Measurements from ENCODE around the gene UNC50. TPM values are rescaled to one million over a fixed set of nuclear protein-coding genes. Genes with fewer than 3 reads are reported as not detected.

UNC50 gene
- total and polyA plus RNA-seq, 2 donors (not counting 1 experiment from before 2014, with no cell fraction given): 27.2 to 38.8 TPM

DNA sequence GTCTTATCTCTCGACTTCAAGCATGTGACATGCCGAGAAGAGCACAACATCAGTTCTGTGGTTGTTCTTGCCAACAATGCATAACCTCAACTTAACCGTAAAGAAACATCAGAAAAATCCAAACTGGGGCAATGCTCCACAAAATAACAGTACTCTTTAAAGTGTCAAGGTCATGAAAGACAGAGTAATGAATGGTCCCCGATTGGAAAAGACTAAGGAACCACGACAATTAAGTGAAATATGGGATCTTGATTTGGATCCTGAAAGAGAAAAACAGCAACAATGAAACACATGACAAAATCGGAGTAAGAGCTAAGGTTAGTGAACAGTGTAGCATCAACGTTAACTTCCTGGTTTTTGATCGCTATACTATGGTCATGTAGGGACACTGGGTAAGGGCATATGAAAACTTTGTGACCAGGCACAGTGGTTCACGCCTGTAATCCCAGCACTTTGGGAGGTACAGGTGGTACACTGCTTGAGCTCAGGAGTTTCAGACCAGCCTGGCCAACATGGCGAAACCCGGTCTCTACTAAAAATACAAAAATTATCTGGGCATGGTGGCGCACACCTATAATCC lies 55.2 kb downstream of the UNC50 start:
- no peak overlapping the region for H2AFZ ChIP-seq (ENCODE audit: insufficient read depth, low read depth, low read length, poor library complexity, severe bottlenecking)
- no peak for ATAC-seq (ENCODE audit: low read depth)
- ChIA-PET POLR2A (interaction anchor here (0.5 to 0.6 kb wide), 2 partner anchors 45 to 67 kb away, joined by 3 read pairs; no protein-coding TSS in a partner anchor), CTCF (interaction anchor here (2.0 kb wide), 1 partner anchor 14 kb away, joined by 5 read pairs; no protein-coding TSS in a partner anchor)
- H3K9ac ChIP-seq (ENCODE audit: low read length): no peak overlapping the region
- no peaks in the 10 kb centered on the region for H3K4me1 ChIP-seq (ENCODE audit: control insufficient read depth in 2 of 2, insufficient read depth in 2 of 2, low read length in 2 of 2)
- 94% methylated on average over 8 of the region's 12 CpGs for WGBS (ENCODE audit: insufficient coverage)
- no peak for DNase-seq
- H3K4me3 ChIP-seq (ENCODE audit: control extremely low read depth in 1 of 5, extremely low read depth in 1 of 5, insufficient read depth in 1 of 5, low read depth in 2 of 5, low read length in 4 of 5): no peak overlapping the region
- H4K20me1 ChIP-seq (ENCODE audit: control insufficient read depth, insufficient read depth, low read length, poor library complexity, severe bottlenecking): no peaks in the 10 kb centered on the region
- peaks cover 0 to 5% (median 0%) of the 10 kb centered on the region in 3 donors for H3K9me3 ChIP-seq (ENCODE audit: control extremely low read depth in 1 of 3, control insufficient read depth in 2 of 3, insufficient read depth in 1 of 3, low read length in 2 of 3)
- H3K4me1 Mint-ChIP-seq: peaks cover 22% of the 10 kb centered on the region
- H3K27ac Mint-ChIP-seq: no peak overlapping the region
- no peaks in the 10 kb centered on the region for H3K27me3 Mint-ChIP-seq
- no peaks in the 10 kb centered on the region for H3K27me3 ChIP-seq (replicated peaks in 1 of 4; ENCODE audit: control extremely low read depth in 1 of 4, control insufficient read depth in 3 of 4, insufficient read depth in 4 of 4, low read length in 3 of 4)
- H3K4me3 Mint-ChIP-seq: no peak overlapping the region
- H3K79me2 ChIP-seq (ENCODE audit: control insufficient read depth, insufficient read depth, low read length): no peaks in the 10 kb centered on the region
- no peaks in the 10 kb centered on the region for H3K9me3 Mint-ChIP-seq (ENCODE audit: insufficient read depth)
- H3K36me3 ChIP-seq (replicated peaks in 1 of 2; ENCODE audit: control extremely low read depth in 1 of 2, control insufficient read depth in 1 of 2, extremely low read depth in 1 of 2, insufficient read depth in 2 of 2, low read length in 1 of 2): peaks cover 0 to 5% of the 10 kb centered on the region in 2 experiments
- H3K4me2 ChIP-seq (replicated peaks; ENCODE audit: low read depth, low read length, poor library complexity, severe bottlenecking): no peak overlapping the region
- TF ChIP-seq, protein P1, sequence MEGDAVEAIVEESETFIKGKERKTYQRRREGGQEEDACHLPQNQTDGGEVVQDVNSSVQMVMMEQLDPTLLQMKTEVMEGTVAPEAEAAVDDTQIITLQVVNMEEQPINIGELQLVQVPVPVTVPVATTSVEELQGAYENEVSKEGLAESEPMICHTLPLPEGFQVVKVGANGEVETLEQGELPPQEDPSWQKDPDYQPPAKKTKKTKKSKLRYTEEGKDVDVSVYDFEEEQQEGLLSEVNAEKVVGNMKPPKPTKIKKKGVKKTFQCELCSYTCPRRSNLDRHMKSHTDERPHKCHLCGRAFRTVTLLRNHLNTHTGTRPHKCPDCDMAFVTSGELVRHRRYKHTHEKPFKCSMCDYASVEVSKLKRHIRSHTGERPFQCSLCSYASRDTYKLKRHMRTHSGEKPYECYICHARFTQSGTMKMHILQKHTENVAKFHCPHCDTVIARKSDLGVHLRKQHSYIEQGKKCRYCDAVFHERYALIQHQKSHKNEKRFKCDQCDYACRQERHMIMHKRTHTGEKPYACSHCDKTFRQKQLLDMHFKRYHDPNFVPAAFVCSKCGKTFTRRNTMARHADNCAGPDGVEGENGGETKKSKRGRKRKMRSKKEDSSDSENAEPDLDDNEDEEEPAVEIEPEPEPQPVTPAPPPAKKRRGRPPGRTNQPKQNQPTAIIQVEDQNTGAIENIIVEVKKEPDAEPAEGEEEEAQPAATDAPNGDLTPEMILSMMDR (IDR thresholded peaks at IDR 0.05): no peak
- TF ChIP-seq EZH2 (IDR thresholded peaks at IDR 0.05; ENCODE audit: borderline replicate concordance, insufficient read depth, low read depth, low read length, poor library complexity, severe bottlenecking): no peak
- no peak overlapping the region for H3K27ac ChIP-seq (ENCODE audit: low read length in 2 of 2)
- intact Hi-C loops (cut with micrococcal nuclease): no loop called here

DNA sequence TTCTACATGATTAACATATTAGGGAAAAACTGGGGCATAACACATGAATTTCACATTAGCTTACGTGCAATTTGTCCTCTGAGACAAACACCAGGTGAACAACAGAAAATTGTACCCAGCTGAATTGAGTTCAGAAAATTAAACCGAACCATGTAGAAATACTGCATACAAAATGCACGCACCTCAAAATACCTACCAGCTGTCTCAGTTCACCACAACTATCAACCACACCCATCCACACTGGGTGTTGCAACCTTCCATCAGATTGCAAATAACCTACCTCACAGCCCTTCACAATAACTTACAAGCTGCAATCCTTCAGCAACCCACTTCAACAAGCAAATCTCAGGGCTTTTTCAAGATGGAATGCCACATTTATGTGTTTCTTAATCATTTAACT lies 55.9 kb downstream of the UNC50 start:
- POLR2A ChIA-PET: interaction anchor here (0.5 to 0.6 kb wide), 2 partner anchors 66 to 84 kb away, joined by 3 to 5 read pairs; no protein-coding TSS in a partner anchor
- H3K27me3 ChIP-seq (replicated peaks in 1 of 4; ENCODE audit: control extremely low read depth in 1 of 4, control insufficient read depth in 3 of 4, insufficient read depth in 4 of 4, low read length in 3 of 4): no peaks in the 10 kb centered on the region
- H3K4me3 ChIP-seq (ENCODE audit: control extremely low read depth in 1 of 5, extremely low read depth in 1 of 5, insufficient read depth in 1 of 5, low read depth in 2 of 5, low read length in 4 of 5): no peak overlapping the region
- no peak overlapping the region for H3K9ac ChIP-seq (ENCODE audit: low read length)
- no peak overlapping the region for H3K4me3 Mint-ChIP-seq
- no peaks in the 10 kb centered on the region for H4K20me1 ChIP-seq (ENCODE audit: control insufficient read depth, insufficient read depth, low read length, poor library complexity, severe bottlenecking)
- no peaks in the 10 kb centered on the region for H3K4me1 ChIP-seq (ENCODE audit: control insufficient read depth in 2 of 2, insufficient read depth in 2 of 2, low read length in 2 of 2)
- peaks cover 0 to 5% of the 10 kb centered on the region in 2 experiments for H3K36me3 ChIP-seq (replicated peaks in 1 of 2; ENCODE audit: control extremely low read depth in 1 of 2, control insufficient read depth in 1 of 2, extremely low read depth in 1 of 2, insufficient read depth in 2 of 2, low read length in 1 of 2)
- no peaks in the 10 kb centered on the region for H3K79me2 ChIP-seq (ENCODE audit: control insufficient read depth, insufficient read depth, low read length)
- no peak overlapping the region for H3K27ac ChIP-seq (ENCODE audit: low read length in 2 of 2)
- ATAC-seq (ENCODE audit: low read depth) (no peak), DNase-seq (no peak)
- no peaks in the 10 kb centered on the region for H3K27me3 Mint-ChIP-seq
- CTCF ChIA-PET: interaction anchor here (2.0 kb wide), 1 partner anchor 15 kb away, joined by 5 read pairs; no protein-coding TSS in a partner anchor
- H3K4me1 Mint-ChIP-seq: peaks cover 18% of the 10 kb centered on the region
- H3K27ac Mint-ChIP-seq: no peak overlapping the region
- no peaks in the 10 kb centered on the region for H3K9me3 Mint-ChIP-seq (ENCODE audit: insufficient read depth)
- intact Hi-C loops (cut with micrococcal nuclease): no loop called here
- H2AFZ ChIP-seq (ENCODE audit: insufficient read depth, low read depth, low read length, poor library complexity, severe bottlenecking): no peak overlapping the region
- H3K9me3 ChIP-seq (ENCODE audit: control extremely low read depth in 1 of 3, control insufficient read depth in 2 of 3, insufficient read depth in 1 of 3, low read length in 2 of 3): peaks cover 0 to 5% (median 0%) of the 10 kb centered on the region in 3 donors
- TF ChIP-seq, protein P1 (IDR thresholded peaks at IDR 0.05): no peak
- no peak for TF ChIP-seq EZH2 (IDR thresholded peaks at IDR 0.05; ENCODE audit: borderline replicate concordance, insufficient read depth, low read depth, low read length, poor library complexity, severe bottlenecking)
- WGBS (ENCODE audit: insufficient coverage): 90% methylated on average over 3 of the region's 3 CpGs
- no peak overlapping the region for H3K4me2 ChIP-seq (replicated peaks; ENCODE audit: low read depth, low read length, poor library complexity, severe bottlenecking)

All from B cell (primary cell).